A673 (cell line): ENCODE measurements around the gene ADORA2B. TPM values are rescaled to one million over a fixed set of nuclear protein-coding genes. Genes with fewer than 3 reads are reported as not detected.
"Not testable (repeated sequence)": the region's sequence is repeated elsewhere in the genome, so short reads cannot be mapped to it uniquely, and the experiment has no call there.

ENCODE experiments used
- BruUV-seq: library from RNA; stranded (reverse); fragments of 400-500 nt; replicated peaks from 2 replicates; lab custom pipeline; 2021; lab: Mats Ljungman, UMichigan
- CTCF ChIA-PET: fragments of 300-600 bp; sonication (Branson Sonifier 250); formaldehyde crosslinking; loops from one replicate; lab custom pipeline; 2022; ENCODE audit warnings: antibody characterized with exemption; lab: Charles Lee
- POLR2A ChIA-PET: fragments of 300-600 bp; sonication (Branson Sonifier 250); formaldehyde crosslinking; loops from one replicate; lab custom pipeline; 2022; ENCODE audit warnings: antibody characterized with exemption; ENCODE audit not compliant: low non-redundant PET; lab: Charles Lee
- DNase-seq: peaks from one replicate; pipeline ENCODE4 v3.0.0-alpha.2; 2015; ENCODE audit warnings: low spot score
- H3K27ac ChIP-seq: fragments of 200-600 bp; sonication (generic); 2 replicates; pipeline ENCODE4 v1.5.1; 2016; ENCODE audit warnings: mixed run types, low read depth, mild to moderate bottlenecking, mixed read lengths, antibody characterized with exemption, low read length; ENCODE audit not compliant: poor library complexity, severe bottlenecking
- H3K27me3 ChIP-seq: fragments of 200-600 bp; sonication (generic); replicated peaks from 2 replicates; pipeline ENCODE4 v1.6.1; 2017; ENCODE audit warnings: mixed run types, low read depth, mild to moderate bottlenecking, mixed read lengths, antibody characterized with exemption, low read length; ENCODE audit not compliant: insufficient read depth, poor library complexity
- H3K36me3 ChIP-seq: fragments of 200-600 bp; sonication (generic); 2 replicates; pipeline ENCODE4 v1.6.1; 2016; ENCODE audit warnings: mixed run types, mild to moderate bottlenecking, mixed read lengths, antibody characterized with exemption, low read length; ENCODE audit not compliant: insufficient read depth, poor library complexity, severe bottlenecking
- H3K4me1 ChIP-seq: fragments of 200-600 bp; sonication (generic); 2 replicates; pipeline ENCODE4 v1.6.1; 2017; ENCODE audit warnings: mixed run types, mild to moderate bottlenecking, mixed read lengths, antibody characterized with exemption, low read length; ENCODE audit not compliant: insufficient read depth, poor library complexity, severe bottlenecking
- H3K4me3 ChIP-seq: fragments of 200-600 bp; sonication (generic); 2 replicates; pipeline ENCODE4 v1.5.1; 2016; ENCODE audit warnings: low read depth, mixed run types, mild to moderate bottlenecking, mixed read lengths, low read length; ENCODE audit not compliant: poor library complexity, severe bottlenecking
- H3K9me3 ChIP-seq: fragments of 200-600 bp; sonication (generic); 2 replicates; pipeline ENCODE4 v1.6.1; 2016; ENCODE audit warnings: mixed run types, low read depth, mild to moderate bottlenecking, mixed read lengths, antibody characterized with exemption, low read length; ENCODE audit not compliant: poor library complexity, severe bottlenecking
- CTCF ChIP-seq: fragments of 300-800, 200-600 bp; sonication (generic); conservative IDR thresholded peaks from 2 replicates; pipeline ENCODE4 v1.5.1; 2017; ENCODE audit warnings: low read depth, mild to moderate bottlenecking, antibody characterized with exemption, low read length, moderate library complexity, mixed read lengths
- EZH2 ChIP-seq: fragments of 200-600 bp; sonication (generic); IDR thresholded peaks from 2 replicates; pipeline ENCODE4 v1.6.1; 2017; ENCODE audit warnings: borderline replicate concordance, low read depth, mild to moderate bottlenecking, mixed read lengths, antibody characterized with exemption, low read length; ENCODE audit not compliant: poor library complexity, severe bottlenecking
- intact Hi-C: fragments of 100-400 bp; cut with micrococcal nuclease; formaldehyde crosslinking; loops from one replicate; pipeline ENCODE4 v1.10.0; 2022; ENCODE audit not compliant: unreplicated experiment
- total RNA-seq: library from RNA; stranded (reverse); gene quantifications from 2 replicates; pipeline ENCODE4 v1.2.3, GENCODE V29; 2021

ADORA2B gene
- total RNA-seq, 1 experiment from 2014 or later = 3.9 TPM

GRCh38 chr17:15900871-15901270, 44.1 kb upstream of the ADORA2B start:
- intact Hi-C loops = no loop called here
- POLR2A ChIA-PET = interaction anchor here (0.7 kb wide), 1 partner anchor 81 kb away, joined by 3 read pairs; no protein-coding TSS in a partner anchor

GRCh38 chr17:15905236-15905635, 39.7 kb upstream of the ADORA2B start:
- POLR2A ChIA-PET = not testable (repeated sequence)

More at GRCh38 chr17:15900871-15901270, 44.1 kb upstream of the ADORA2B start:
- Histone ChIP-seq H3K9me3 (no peaks in the 10 kb centered on the region), H3K36me3 (no peaks in the 10 kb centered on the region), H3K4me1 (no peaks in the 10 kb centered on the region), H3K4me3 (no peak overlapping the region), H3K27ac (no peak overlapping the region), H3K27me3 (no peaks in the 10 kb centered on the region)
- no peak for TF ChIP-seq EZH2
- no peak for TF ChIP-seq CTCF
- DNase-seq = no peak
- BruUV-seq = no TSS peak
- CTCF ChIA-PET = no interaction called here

GRCh38 chr17:15907290-15907689, 37.6 kb upstream of the ADORA2B start:
- H3K27me3 ChIP-seq = no peaks in the 10 kb centered on the region
- no peaks in the 10 kb centered on the region for H3K9me3 ChIP-seq
- no TSS peak for BruUV-seq
- no peak overlapping the region for H3K27ac ChIP-seq
- no peaks in the 10 kb centered on the region for H3K4me1 ChIP-seq
- ChIA-PET POLR2A (no interaction called here), CTCF (no interaction called here)
- TF ChIP-seq CTCF (no peak), EZH2 (no peak)
- intact Hi-C loops = no loop called here
- DNase-seq = no peak
- H3K36me3 ChIP-seq = no peaks in the 10 kb centered on the region
- H3K4me3 ChIP-seq = no peak overlapping the region

More at GRCh38 chr17:15905236-15905635, 39.7 kb upstream of the ADORA2B start:
- H3K27me3 ChIP-seq, DNase-seq, H3K4me3 ChIP-seq, H3K36me3 ChIP-seq, CTCF ChIA-PET, H3K4me1 ChIP-seq, H3K27ac ChIP-seq, BruUV-seq, intact Hi-C loops, H3K9me3 ChIP-seq: not testable (repeated sequence)

GRCh38 chr17:15908378-15908777, 36.6 kb upstream of the ADORA2B start:
- ChIA-PET CTCF (no interaction called here), POLR2A (no interaction called here)
- H3K4me1 ChIP-seq = no peaks in the 10 kb centered on the region
- DNase-seq = no peak
- no TSS peak for BruUV-seq
- H3K27me3 ChIP-seq = no peaks in the 10 kb centered on the region
- no peak overlapping the region for H3K27ac ChIP-seq
- intact Hi-C loops = no loop called here
- H3K36me3 ChIP-seq = no peaks in the 10 kb centered on the region
- no peak overlapping the region for H3K4me3 ChIP-seq
- H3K9me3 ChIP-seq = no peaks in the 10 kb centered on the region
- TF ChIP-seq CTCF (no peak), EZH2 (no peak)
